Activated CD4-positive, alpha-beta T cell treated with anti-CD3 and anti-CD28 coated beads for 36 hours (primary cell): ENCODE results near the gene TTL. TPM values are rescaled to one million over a fixed set of nuclear protein-coding genes. Genes with fewer than 3 reads are reported as not detected.
"Not testable (repeated sequence)": the region's sequence is repeated elsewhere in the genome, so short reads cannot be mapped to it uniquely, and the experiment has no call there.

Experiments used
- ATAC-seq: fragments of 200-7000 bp; cut with Tn5 transposase; one replicate; pipeline ENCODE4 v1.10.0; 2021; ENCODE audit warnings: mild to moderate bottlenecking, moderate library complexity
- CTCF ChIA-PET: fragments of 350-600 bp; sonication (Branson Sonifier 250); formaldehyde crosslinking; loops from one replicate; lab custom pipeline; 2021; ENCODE audit warnings: antibody characterized with exemption; lab: Charles Lee
- POLR2A ChIA-PET: fragments of 350-600 bp; sonication (Branson Sonifier 250); formaldehyde crosslinking; loops from one replicate; lab custom pipeline; 2021; ENCODE audit warnings: antibody characterized with exemption, inconsistent platforms; lab: Charles Lee
- DNase-seq: peaks from one replicate; pipeline ENCODE4 v3.0.0-alpha.2; 2020
- H3K27ac Mint-ChIP-seq: one replicate; pipeline ENCODE4 v1.8.0; 2021; ENCODE audit warnings: mixed read lengths
- H3K27me3 Mint-ChIP-seq: one replicate; pipeline ENCODE4 v1.8.0; 2021; ENCODE audit warnings: mixed read lengths
- H3K36me3 Mint-ChIP-seq: one replicate; pipeline ENCODE4 v1.8.0; 2021; ENCODE audit warnings: low read depth, mixed read lengths
- H3K4me1 Mint-ChIP-seq: one replicate; pipeline ENCODE4 v1.8.0; 2021; ENCODE audit warnings: mixed read lengths
- H3K4me3 Mint-ChIP-seq: one replicate; pipeline ENCODE4 v1.8.0; 2021; ENCODE audit warnings: mild to moderate bottlenecking, moderate library complexity, mixed read lengths
- H3K9me3 Mint-ChIP-seq: one replicate; pipeline ENCODE4 v1.8.0; 2021; ENCODE audit warnings: low read depth, mixed read lengths
- intact Hi-C, 2 experiments: fragments of 100-400 bp; cut with DNase I in 1 of 2; cut with micrococcal nuclease in 1 of 2; formaldehyde crosslinking; loops; one replicate each; pipeline versions ENCODE4 v1.14.2 to v1.15.1; 2022 to 2024; cut with DNase I, micrococcal nuclease
- total RNA-seq, 2 experiments: library from RNA; stranded (reverse); gene quantifications; one replicate each; pipeline ENCODE4 v1.2.3, GENCODE V29; 2021

The TTL gene
- total RNA-seq, 2 experiments from 2014 or later = 28.7 to 30.2 TPM

DNA sequence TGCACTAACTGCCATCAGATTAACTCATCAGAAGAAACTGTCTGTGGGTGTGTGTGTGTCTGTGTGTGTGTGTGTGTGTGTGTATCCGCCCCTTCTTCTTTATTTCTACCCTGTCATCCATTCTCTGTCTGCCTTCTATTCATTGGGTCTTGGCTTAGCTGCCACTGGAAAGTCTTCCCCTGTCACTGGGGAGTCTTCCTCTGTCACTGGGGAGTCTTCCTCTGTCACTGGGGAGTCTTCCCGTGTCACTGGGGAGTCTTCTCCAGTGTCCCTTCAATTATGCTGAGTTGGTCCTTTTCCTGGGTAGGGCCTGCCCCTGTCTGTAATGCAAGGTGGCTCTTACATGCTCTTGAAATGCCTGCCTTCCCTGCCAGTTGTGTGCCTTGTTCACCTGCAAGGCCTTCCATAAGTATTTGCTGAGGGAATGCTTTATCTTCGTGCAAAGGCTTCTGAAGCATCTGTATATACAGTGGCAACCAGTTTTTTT is 41.4 kb downstream of the TTL start:
- peaks cover 50% of the 10 kb centered on the region for H3K36me3 Mint-ChIP-seq
- ATAC-seq (no peak), DNase-seq (no peak)
- no peaks in the 10 kb centered on the region for H3K27me3 Mint-ChIP-seq
- H3K4me1 Mint-ChIP-seq = no peaks in the 10 kb centered on the region
- no peak overlapping the region for H3K4me3 Mint-ChIP-seq
- ChIA-PET CTCF (no interaction called here), POLR2A (no interaction called here)
- H3K27ac Mint-ChIP-seq = no peak overlapping the region
- intact Hi-C loops = no loop called here
- H3K9me3 Mint-ChIP-seq = no peaks in the 10 kb centered on the region

DNA sequence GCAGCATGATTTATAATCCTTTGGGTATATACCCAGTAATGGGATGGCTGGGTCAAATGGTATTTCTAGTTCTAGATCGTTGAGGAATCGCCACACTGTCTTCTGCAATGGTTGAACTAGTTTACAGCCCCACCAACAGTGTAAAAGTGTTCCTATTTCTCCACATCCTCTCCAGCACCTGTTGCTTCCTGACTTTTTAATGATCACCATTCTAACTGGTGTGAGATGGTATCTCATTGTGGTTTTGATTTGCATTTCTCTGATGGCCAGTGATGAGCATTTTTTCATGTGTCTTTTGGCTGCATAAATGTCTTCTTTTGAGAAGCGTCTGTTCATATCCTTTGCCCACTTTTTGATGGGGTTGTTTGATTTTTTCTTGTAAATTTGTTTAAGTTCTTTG is 42.3 kb downstream of the TTL start:
- intact Hi-C loops, H3K27ac Mint-ChIP-seq, H3K4me3 Mint-ChIP-seq, POLR2A ChIA-PET, CTCF ChIA-PET, H3K4me1 Mint-ChIP-seq, ATAC-seq, H3K27me3 Mint-ChIP-seq, DNase-seq, H3K9me3 Mint-ChIP-seq: not testable (repeated sequence)
- H3K36me3 Mint-ChIP-seq = peaks cover 52% of the 10 kb centered on the region

DNA sequence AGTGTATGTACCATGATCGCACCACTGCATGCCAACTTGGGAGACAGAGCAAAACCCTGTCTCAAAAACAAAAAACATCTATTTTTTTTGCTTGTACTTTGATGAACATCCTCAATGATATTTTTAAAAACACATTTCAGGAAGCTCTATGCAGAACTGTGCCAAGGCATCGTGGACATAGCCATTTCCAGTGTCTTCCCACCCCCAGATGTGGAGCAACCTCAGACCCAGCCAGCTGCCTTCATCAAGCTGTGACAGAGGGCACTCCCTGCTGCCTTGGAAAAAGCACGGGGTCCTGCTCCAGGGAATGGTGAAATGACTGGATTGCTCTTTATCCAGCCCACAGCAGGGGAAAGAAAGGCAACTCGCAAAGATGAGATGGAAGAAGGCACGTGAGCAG is 46.6 kb downstream of the TTL start:
- ChIA-PET POLR2A (no interaction called here), CTCF (no interaction called here)
- no peaks in the 10 kb centered on the region for H3K27me3 Mint-ChIP-seq
- ATAC-seq (no peak), DNase-seq (no peak)
- H3K36me3 Mint-ChIP-seq = peaks cover 43% of the 10 kb centered on the region
- intact Hi-C loops = no loop called here
- no peak overlapping the region for H3K27ac Mint-ChIP-seq
- no peak overlapping the region for H3K4me3 Mint-ChIP-seq
- no peaks in the 10 kb centered on the region for H3K4me1 Mint-ChIP-seq
- H3K9me3 Mint-ChIP-seq = no peaks in the 10 kb centered on the region

- Mint-ChIP-seq H3K4me3 (no peak overlapping the region), H3K4me1 (no peaks in the 10 kb centered on the region), H3K9me3 (no peaks in the 10 kb centered on the region), H3K27ac (no peak overlapping the region), H3K27me3 (no peaks in the 10 kb centered on the region), H3K36me3 (peaks cover 35% of the 10 kb centered on the region)
- ChIA-PET CTCF (no interaction called here), POLR2A (no interaction called here)
- DNase-seq = no peak
- intact Hi-C loops = no loop called here
- ATAC-seq = no peak
These were observed 47.8 kb downstream of the TTL start for GRCh38 chr2:112529757-112530156.

- Mint-ChIP-seq H3K4me1 (no peaks in the 10 kb centered on the region), H3K27ac (no peak overlapping the region), H3K9me3 (no peaks in the 10 kb centered on the region), H3K36me3 (peaks cover 32% of the 10 kb centered on the region), H3K27me3 (no peaks in the 10 kb centered on the region), H3K4me3 (no peak overlapping the region)
- intact Hi-C loops = no loop called here
- ChIA-PET CTCF (interaction anchor here (1.0 kb wide), 1 partner anchor 13 kb away, joined by 3 read pairs; no protein-coding TSS in a partner anchor), POLR2A (no interaction called here)
- ATAC-seq = no peak
- DNase-seq = no peak
These were observed 48.8 kb downstream of the TTL start for GRCh38 chr2:112530728-112531127.

- H3K27ac Mint-ChIP-seq = no peak overlapping the region
- intact Hi-C loops = no loop called here
- H3K4me1 Mint-ChIP-seq = no peaks in the 10 kb centered on the region
- no peaks in the 10 kb centered on the region for H3K27me3 Mint-ChIP-seq
- no peak overlapping the region for H3K4me3 Mint-ChIP-seq
- no peaks in the 10 kb centered on the region for H3K9me3 Mint-ChIP-seq
- DNase-seq (no peak), ATAC-seq (no peak)
- peaks cover 20% of the 10 kb centered on the region for H3K36me3 Mint-ChIP-seq
- ChIA-PET CTCF (no interaction called here), POLR2A (interaction anchor here (0.7 kb wide), 1 partner anchor 108 kb away, joined by 3 read pairs; no protein-coding TSS in a partner anchor)
These were observed 52.9 kb downstream of the TTL start for GRCh38 chr2:112534826-112535225.

- H3K27ac Mint-ChIP-seq, ATAC-seq, H3K27me3 Mint-ChIP-seq, H3K4me3 Mint-ChIP-seq, intact Hi-C loops, H3K36me3 Mint-ChIP-seq, POLR2A ChIA-PET, DNase-seq, H3K9me3 Mint-ChIP-seq: not testable (repeated sequence)
- CTCF ChIA-PET = interaction anchor here (0.6 to 1.5 kb wide), 2 partner anchors 57 to 90 kb away, joined by 3 to 4 read pairs; no protein-coding TSS in a partner anchor
- peaks cover 12% of the 10 kb centered on the region for H3K4me1 Mint-ChIP-seq
These were observed 54.7 kb downstream of the TTL start for GRCh38 chr2:112536665-112537064.

- CTCF ChIA-PET = no interaction called here
- intact Hi-C loops = no loop called here
- H3K4me1 Mint-ChIP-seq = peaks cover 12% of the 10 kb centered on the region
- H3K9me3 Mint-ChIP-seq = no peaks in the 10 kb centered on the region
- no peaks in the 10 kb centered on the region for H3K27me3 Mint-ChIP-seq
- POLR2A ChIA-PET = no interaction called here
- H3K27ac Mint-ChIP-seq = no peak overlapping the region
- no peak for ATAC-seq
- no peak overlapping the region for H3K4me3 Mint-ChIP-seq
- H3K36me3 Mint-ChIP-seq = peaks cover 2% of the 10 kb centered on the region
- DNase-seq = no peak
These were observed 57.4 kb downstream of the TTL start for GRCh38 chr2:112539306-112539705.

DNA sequence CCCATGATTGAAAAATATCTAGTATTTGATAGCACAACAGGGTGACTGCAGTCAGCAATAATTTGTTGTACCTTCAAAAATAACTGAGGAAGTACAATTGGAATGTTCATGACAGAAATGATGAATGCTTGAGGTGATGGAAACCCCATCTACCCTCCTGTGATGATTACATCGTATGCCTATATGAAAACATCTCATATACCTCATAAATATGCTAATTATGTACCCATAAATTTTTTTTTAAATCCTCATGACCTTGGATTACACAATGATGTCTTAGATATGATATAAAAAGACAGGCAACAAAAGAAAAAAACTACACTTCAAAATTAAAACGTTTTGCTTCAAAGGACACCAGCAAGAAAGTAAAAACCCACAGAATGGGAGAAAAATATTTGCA is 59.0 kb downstream of the TTL start:
- CTCF ChIA-PET = no interaction called here
- Mint-ChIP-seq H3K4me1 (peaks cover 18% of the 10 kb centered on the region), H3K27ac (no peak overlapping the region), H3K4me3 (no peak overlapping the region), H3K9me3 (no peaks in the 10 kb centered on the region), H3K27me3 (no peaks in the 10 kb centered on the region), H3K36me3 (peaks cover 2% of the 10 kb centered on the region)
- DNase-seq (no peak), ATAC-seq (no peak)
- intact Hi-C loops = loop anchor here (5.0 to 10.0 kb wide), 3 partner anchors 264 to 634 kb away; partner anchors contain the start of genes PSD4 (in 1 of the 2), ZC3H6 (in 1 of the 2) and ZC3H8 (in 1 of the 2)
- POLR2A ChIA-PET = interaction anchor here (0.6 kb wide), 1 partner anchor 290 kb away, joined by 3 read pairs; no protein-coding TSS in a partner anchor

- H3K4me1 Mint-ChIP-seq = peaks cover 18% of the 10 kb centered on the region
- ATAC-seq (peak; percentile 76), DNase-seq (peak; percentile 77)
- H3K36me3 Mint-ChIP-seq = peaks cover 6% of the 10 kb centered on the region
- no peak overlapping the region for H3K27ac Mint-ChIP-seq
- ChIA-PET POLR2A (no interaction called here), CTCF (interaction anchor here (1.5 kb wide), 1 partner anchor 41 kb away, joined by 5 read pairs; no protein-coding TSS in a partner anchor)
- H3K4me3 Mint-ChIP-seq = no peak overlapping the region
- intact Hi-C loops = loop anchor here (1.0 to 10.0 kb wide), 11 partner anchors 43 to 658 kb away; partner anchors contain the start of genes CHCHD5 (in 2 of the 2), SLC20A1 (in 2 of the 2), ZC3H6 (in 2 of the 2) and ZC3H8 (in 2 of the 2)
- H3K9me3 Mint-ChIP-seq = no peaks in the 10 kb centered on the region
- H3K27me3 Mint-ChIP-seq = no peaks in the 10 kb centered on the region
These were observed 59.6 kb downstream of the TTL start for GRCh38 chr2:112541315-112542122.

DNA sequence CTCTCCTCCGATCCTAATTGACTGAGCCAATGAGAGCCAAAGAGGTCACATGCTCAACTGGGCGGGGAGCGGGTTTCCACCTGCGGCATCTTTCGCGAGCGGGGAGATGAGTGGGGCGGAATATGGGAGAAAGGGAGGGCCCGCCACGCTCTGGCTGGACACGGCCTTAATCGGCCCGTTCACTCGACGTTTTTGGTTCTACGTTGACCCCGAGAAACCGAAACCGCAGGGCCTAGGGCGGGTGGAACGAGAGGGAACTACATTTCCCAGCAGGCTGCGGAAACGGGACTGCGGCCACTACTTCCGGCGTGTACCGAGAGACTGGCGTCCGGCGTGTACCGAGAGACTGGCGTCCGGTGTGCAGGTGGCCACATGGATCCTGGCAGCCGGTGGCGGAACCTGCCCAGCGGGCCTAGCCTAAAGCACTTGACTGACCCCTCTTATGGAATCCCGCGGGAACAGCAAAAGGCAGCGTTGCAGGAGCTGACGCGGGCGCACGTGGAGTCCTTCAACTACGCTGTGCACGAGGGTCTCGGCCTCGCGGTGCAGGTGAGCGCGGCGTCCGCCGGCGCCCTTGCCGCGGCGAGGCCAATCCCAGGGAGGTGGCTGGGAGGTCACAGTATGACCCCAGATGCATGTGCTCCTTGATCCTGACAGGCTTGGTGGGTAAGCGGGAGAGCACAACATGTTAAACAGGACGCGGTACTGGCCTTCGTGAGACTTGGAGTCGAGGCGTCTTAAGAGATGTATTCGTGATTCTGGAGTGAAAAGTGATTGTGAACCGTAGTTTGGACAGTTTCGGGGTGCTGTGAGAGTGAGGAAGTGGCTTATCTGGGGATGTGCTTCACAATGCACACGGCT is 60.4 kb downstream of the TTL start, which contains the start of gene POLR1B:
Gene POLR1B, plus strand, starts transcription at position 343 of the 861 bp plus-strand sequence. Its CDS starts 30 bp downstream, at position 373.
- ChIA-PET POLR2A (interaction anchor here (1.2 kb wide), 1 partner anchor 104 kb away, joined by 3 read pairs; the partner anchor contains the start of gene SLC20A1), CTCF (interaction anchor here (0.7 to 1.6 kb wide), 4 partner anchors 31 to 452 kb away, joined by 3 to 5 read pairs (median 4); no protein-coding TSS in a partner anchor)
- peak; percentile 85 for ATAC-seq
- Mint-ChIP-seq H3K4me1 (peaks cover 18% of the 10 kb centered on the region), H3K4me3 (no peak within 1 kb of the TSS), H3K36me3 (peaks cover 11% of the 10 kb centered on the region), H3K27me3 (no peaks in the 10 kb centered on the region), H3K27ac (no peak within 1 kb of the TSS), H3K9me3 (no peaks in the 10 kb centered on the region)
- peak; percentile 87 for DNase-seq
- intact Hi-C loops = loop anchor here (1.0 to 10.0 kb wide), 11 partner anchors 42 to 659 kb away; partner anchors contain the start of genes CHCHD5 (in 2 of the 2), SLC20A1 (in 2 of the 2), ZC3H6 (in 2 of the 2) and ZC3H8 (in 2 of the 2)
